ENCODE data around the gene CASKIN2.

Gene CASKIN2

GRCh38 chr17:75535119-75535537 lies 19.8 kb upstream of the CASKIN2 start:
- no peak for TF ChIP-seq CTCF (IDR thresholded peaks at IDR 0.05; ENCODE audit: low read depth, low read length)
- no peak overlapping the region for H3K4me3 ChIP-seq (ENCODE audit: low read depth, low read length)

GRCh38 chr17:75531721-75532072 lies 16.4 kb upstream of the CASKIN2 start:
- TF ChIP-seq CTCF (IDR thresholded peaks at IDR 0.05; ENCODE audit: low read depth, low read length), result no peak
- no peak overlapping the region for H3K4me3 ChIP-seq (ENCODE audit: low read depth, low read length)

- no peak overlapping the region for H3K4me3 ChIP-seq (ENCODE audit: low read depth, low read length)
- no peak for TF ChIP-seq CTCF (IDR thresholded peaks at IDR 0.05; ENCODE audit: low read depth, low read length)
These were observed 15.7 kb upstream of the CASKIN2 start for GRCh38 chr17:75530837-75531720.

- no peak overlapping the region for H3K4me3 ChIP-seq (ENCODE audit: low read depth, low read length)
These were observed 11.4 kb upstream of the CASKIN2 start for GRCh38 chr17:75526555-75527270.

GRCh38 chr17:75525806-75526554 lies 10.6 kb upstream of the CASKIN2 start:
- TF ChIP-seq CTCF (IDR thresholded peaks at IDR 0.05; ENCODE audit: low read depth, low read length), result no peak

More at GRCh38 chr17:75526555-75527270, 11.4 kb upstream of the CASKIN2 start:
- no peak for TF ChIP-seq CTCF (IDR thresholded peaks at IDR 0.05; ENCODE audit: low read depth, low read length)

GRCh38 chr17:75524970-75525805 lies 9.9 kb upstream of the CASKIN2 start, which contains the start of gene LLGL2:
TSS of gene LLGL2 (plus strand) at chr17:75525697. CDS start at chr17:75543427, 17,730 bp downstream.
- H3K4me3 ChIP-seq (ENCODE audit: low read depth, low read length), result peak within 1 kb of the TSS; percentile 41
- no peak for TF ChIP-seq CTCF (IDR thresholded peaks at IDR 0.05; ENCODE audit: low read depth, low read length)

More at GRCh38 chr17:75525806-75526554, 10.6 kb upstream of the CASKIN2 start:
- peak overlapping the region; percentile 21; the same call in 1 of the 2 replicates for H3K4me3 ChIP-seq (ENCODE audit: low read depth, low read length)

All from WI38 (cell line).